Ovary (tissue), 3 donors: Measurements from ENCODE around the gene B3GALNT2.

Experiments
- CTCF ChIP-seq, 3 donors: fragments of 450-650 bp in 2 of 3; fragments of 200-600 bp in 1 of 3; IDR thresholded peaks; one replicate each; pipeline versions ENCODE4 v1.5.1 to v1.8.0; 2016 to 2022; ENCODE audit warnings: antibody characterized with exemption in 3 of 3, mild to moderate bottlenecking in 1 of 3
- EP300 ChIP-seq: sonication (generic); formaldehyde crosslinking; IDR thresholded peaks from one replicate; pipeline ENCODE4 v1.6.1; 2017; ENCODE audit warnings: antibody characterized with exemption
- POLR2A ChIP-seq: fragments of 450-650 bp; IDR thresholded peaks from one replicate; pipeline ENCODE4 v1.6.1; 2017; ENCODE audit warnings: antibody characterized with exemption, mild to moderate bottlenecking, moderate library complexity
- donor health status: DM: no; HTN: no; CAD: no.

- TF ChIP-seq CTCF (IDR thresholded peaks at IDR 0.05) (no peak), POLR2A (no peak), EP300 (no peak)
Observed at GRCh38 chr1:235468970-235469369, 35.3 kb downstream of the B3GALNT2 start.
